Osteoblast (primary cell): Measurements from ENCODE around the gene NXNL2. TPM values are rescaled to one million over a fixed set of nuclear protein-coding genes. Genes with fewer than 3 reads are reported as not detected.

Source experiments
- DNase-seq: peaks from one replicate; pipeline ENCODE4 v3.0.0; 2011; ENCODE audit warnings: low spot score, mixed read lengths; ENCODE audit not compliant: insufficient read length; ENCODE audit errors: missing footprints
- H2AFZ ChIP-seq: 2 replicates; pipeline ENCODE4 v1.6.0; 2011; ENCODE audit warnings: mild to moderate bottlenecking, low read length
- H3K27ac ChIP-seq: 2 replicates; pipeline ENCODE4 v1.5.1; 2011; ENCODE audit warnings: mild to moderate bottlenecking, low read depth, low read length, moderate library complexity
- H3K27me3 ChIP-seq: 2 replicates; pipeline ENCODE4 v1.6.0; 2012; ENCODE audit warnings: mild to moderate bottlenecking, control low read depth, inconsistent platforms, low read length, moderate library complexity; ENCODE audit not compliant: insufficient read depth
- H3K36me3 ChIP-seq: 2 replicates; pipeline ENCODE4 v1.5.1; 2011; ENCODE audit warnings: mild to moderate bottlenecking, low read length, control low read depth, moderate library complexity; ENCODE audit not compliant: insufficient read depth
- H3K4me1 ChIP-seq: 2 replicates; pipeline ENCODE4 v1.5.1; 2011; ENCODE audit warnings: mild to moderate bottlenecking, low read length, control low read depth, moderate library complexity; ENCODE audit not compliant: insufficient read depth
- H3K4me2 ChIP-seq: 2 replicates; pipeline ENCODE4 v1.6.0; 2011; ENCODE audit warnings: mild to moderate bottlenecking, low read length; ENCODE audit not compliant: insufficient read depth
- H3K4me3 ChIP-seq: fragments of 200-600 bp; sonication (generic); 3 replicates; pipeline ENCODE4 v1.5.1; 2012; ENCODE audit warnings: mild to moderate bottlenecking, low read length, inconsistent platforms; ENCODE audit not compliant: insufficient read depth
- H3K79me2 ChIP-seq: 2 replicates; pipeline ENCODE4 v1.6.0; 2012; ENCODE audit warnings: mild to moderate bottlenecking, low read length, control low read depth, inconsistent platforms; ENCODE audit not compliant: insufficient read depth
- H3K9me3 ChIP-seq: 2 replicates; pipeline ENCODE4 v1.5.1; 2011; ENCODE audit warnings: low read depth, low read length, control low read depth
- H4K20me1 ChIP-seq: 2 replicates; pipeline ENCODE4 v1.6.0; 2012; ENCODE audit warnings: mild to moderate bottlenecking, low read length, control low read depth; ENCODE audit not compliant: insufficient read depth
- CTCF ChIP-seq: IDR thresholded peaks from 2 replicates; pipeline ENCODE4 v1.5.1; 2011; ENCODE audit warnings: mild to moderate bottlenecking, low read depth, low read length, moderate library complexity; ENCODE audit errors: extremely low read depth
- total RNA-seq: library from RNA; depleted of rRNA; stranded (reverse); fragments of >200 nt; gene quantifications from 2 replicates; pipeline ENCODE4 v1.2.3, GENCODE V29; 2012

The NXNL2 gene
- total RNA-seq, 1 donor = 3.3 TPM

DNA sequence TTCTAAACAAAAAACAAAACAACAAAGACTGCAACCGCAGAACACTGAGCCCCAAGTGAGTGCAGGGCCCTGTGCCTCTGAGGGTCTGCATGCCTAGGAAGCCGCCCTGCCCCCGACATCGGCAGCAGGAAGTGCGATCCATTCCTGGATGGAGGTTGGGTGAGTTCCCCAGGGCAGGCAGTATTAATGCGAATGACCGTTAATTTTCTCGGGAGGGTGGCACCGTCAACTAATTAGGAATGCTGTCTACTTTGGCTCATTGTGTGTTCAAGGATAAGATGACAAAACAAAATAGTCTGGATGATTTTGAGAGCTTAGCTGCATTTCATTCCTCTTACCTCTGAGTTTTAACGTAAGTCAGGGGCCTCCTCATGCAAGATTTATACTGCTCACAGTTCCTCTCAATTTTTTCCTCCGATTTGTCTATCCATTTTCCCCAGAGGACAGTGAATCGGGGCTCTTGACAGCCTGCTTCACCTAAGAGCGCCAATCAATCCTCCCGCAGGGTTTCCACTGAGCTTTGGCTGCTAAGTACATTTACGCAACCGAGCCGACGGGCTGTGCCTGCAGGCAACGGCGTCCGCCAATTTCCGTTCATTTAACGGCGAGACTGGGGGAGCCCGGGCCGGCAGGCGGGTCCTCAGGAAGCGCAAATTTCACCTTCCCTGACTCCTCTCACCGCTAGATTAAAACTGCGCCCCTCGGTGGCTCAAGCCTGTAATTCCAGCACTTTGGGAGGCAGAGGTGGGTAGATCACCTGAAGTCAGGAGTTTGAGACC, 2.9 kb upstream of the NXNL2 start:
- Histone ChIP-seq H2AFZ (peak overlapping the region; percentile 66), H3K27me3 (no peaks in the 10 kb centered on the region), H3K27ac (peak overlapping the region; percentile 47), H3K36me3 (peaks cover 8% of the 10 kb centered on the region), H3K9me3 (no peaks in the 10 kb centered on the region), H3K4me1 (peaks cover 54% of the 10 kb centered on the region), H3K4me3 (peak overlapping the region; percentile 57), H3K4me2 (peak overlapping the region; percentile 80), H4K20me1 (no peaks in the 10 kb centered on the region), H3K79me2 (peaks cover 47% of the 10 kb centered on the region)
- no peak for TF ChIP-seq CTCF
- peak; percentile 89 for DNase-seq

- Histone ChIP-seq H3K9me3 (no peaks in the 10 kb centered on the region), H3K4me3 (peak overlapping the region; percentile 80), H3K27ac (peak overlapping the region; percentile 78), H2AFZ (peak overlapping the region; percentile 80), H3K4me1 (peaks cover 57% of the 10 kb centered on the region), H3K4me2 (peak overlapping the region; percentile 82), H4K20me1 (peaks cover 9% of the 10 kb centered on the region), H3K79me2 (peaks cover 54% of the 10 kb centered on the region), H3K27me3 (no peaks in the 10 kb centered on the region), H3K36me3 (peaks cover 7% of the 10 kb centered on the region)
- no peak for TF ChIP-seq CTCF
- no peak for DNase-seq
These were observed 975 bp upstream of the NXNL2 start for GRCh38 chr9:88533951-88534455.

DNA sequence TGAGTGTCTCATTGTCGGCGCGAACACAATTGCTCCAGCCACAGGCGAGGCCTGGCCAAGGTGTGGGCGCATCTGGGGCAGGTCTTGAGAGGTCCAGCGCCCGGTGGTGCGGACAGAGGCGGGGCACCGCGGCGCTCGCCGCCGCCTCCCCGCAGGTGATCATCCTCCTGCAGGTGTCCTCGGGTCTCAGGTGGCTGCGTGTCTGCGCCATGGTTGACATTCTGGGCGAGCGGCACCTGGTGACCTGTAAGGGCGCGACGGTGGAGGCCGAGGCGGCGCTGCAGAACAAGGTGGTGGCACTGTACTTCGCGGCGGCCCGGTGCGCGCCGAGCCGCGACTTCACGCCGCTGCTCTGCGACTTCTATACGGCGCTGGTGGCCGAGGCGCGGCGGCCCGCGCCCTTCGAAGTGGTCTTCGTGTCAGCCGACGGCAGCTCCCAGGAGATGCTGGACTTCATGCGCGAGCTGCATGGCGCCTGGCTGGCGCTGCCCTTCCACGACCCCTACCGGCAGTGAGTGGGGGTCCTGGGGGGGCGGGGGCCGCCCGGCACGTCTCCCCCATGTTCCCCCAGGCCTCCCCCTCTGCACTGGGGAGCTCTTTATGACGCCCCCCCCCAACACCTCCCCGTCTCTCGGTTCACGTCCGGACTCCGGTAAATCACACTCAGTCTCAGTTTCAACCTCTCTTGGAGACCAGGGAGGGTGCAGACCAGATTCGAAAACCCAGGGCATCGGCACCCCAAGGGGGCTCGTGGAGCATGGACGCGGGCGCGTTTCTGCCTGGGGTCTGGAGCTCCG, 446 bp downstream of the NXNL2 start:
- Histone ChIP-seq H4K20me1 (peaks cover 9% of the 10 kb centered on the region), H3K36me3 (peaks cover 12% of the 10 kb centered on the region), H3K27ac (peak overlapping the region; percentile 92), H2AFZ (peak overlapping the region; percentile 73), H3K79me2 (peaks cover 55% of the 10 kb centered on the region), H3K9me3 (no peaks in the 10 kb centered on the region), H3K4me3 (peak overlapping the region; percentile 80), H3K4me2 (peak overlapping the region; percentile 89), H3K4me1 (peaks cover 43% of the 10 kb centered on the region), H3K27me3 (no peaks in the 10 kb centered on the region)
- no peak for TF ChIP-seq CTCF
- peak; percentile 78 for DNase-seq

- peak overlapping the region; percentile 89 for H3K4me2 ChIP-seq
- peaks cover 12% of the 10 kb centered on the region for H3K36me3 ChIP-seq
- no peaks in the 10 kb centered on the region for H3K9me3 ChIP-seq
- peak; percentile 77 for DNase-seq
- TF ChIP-seq CTCF = no peak
- peaks cover 61% of the 10 kb centered on the region for H3K79me2 ChIP-seq
- H2AFZ ChIP-seq = peak overlapping the region; percentile 66
- no peaks in the 10 kb centered on the region for H3K27me3 ChIP-seq
- peak overlapping the region; percentile 92 for H3K27ac ChIP-seq
- H4K20me1 ChIP-seq = peaks cover 9% of the 10 kb centered on the region
- H3K4me1 ChIP-seq = peaks cover 39% of the 10 kb centered on the region
- peak overlapping the region; percentile 80 for H3K4me3 ChIP-seq
These were observed 996 bp downstream of the NXNL2 start for GRCh38 chr9:88536023-88536324.
